ENCODE results near the gene UBALD1.

UBALD1 gene

DNA sequence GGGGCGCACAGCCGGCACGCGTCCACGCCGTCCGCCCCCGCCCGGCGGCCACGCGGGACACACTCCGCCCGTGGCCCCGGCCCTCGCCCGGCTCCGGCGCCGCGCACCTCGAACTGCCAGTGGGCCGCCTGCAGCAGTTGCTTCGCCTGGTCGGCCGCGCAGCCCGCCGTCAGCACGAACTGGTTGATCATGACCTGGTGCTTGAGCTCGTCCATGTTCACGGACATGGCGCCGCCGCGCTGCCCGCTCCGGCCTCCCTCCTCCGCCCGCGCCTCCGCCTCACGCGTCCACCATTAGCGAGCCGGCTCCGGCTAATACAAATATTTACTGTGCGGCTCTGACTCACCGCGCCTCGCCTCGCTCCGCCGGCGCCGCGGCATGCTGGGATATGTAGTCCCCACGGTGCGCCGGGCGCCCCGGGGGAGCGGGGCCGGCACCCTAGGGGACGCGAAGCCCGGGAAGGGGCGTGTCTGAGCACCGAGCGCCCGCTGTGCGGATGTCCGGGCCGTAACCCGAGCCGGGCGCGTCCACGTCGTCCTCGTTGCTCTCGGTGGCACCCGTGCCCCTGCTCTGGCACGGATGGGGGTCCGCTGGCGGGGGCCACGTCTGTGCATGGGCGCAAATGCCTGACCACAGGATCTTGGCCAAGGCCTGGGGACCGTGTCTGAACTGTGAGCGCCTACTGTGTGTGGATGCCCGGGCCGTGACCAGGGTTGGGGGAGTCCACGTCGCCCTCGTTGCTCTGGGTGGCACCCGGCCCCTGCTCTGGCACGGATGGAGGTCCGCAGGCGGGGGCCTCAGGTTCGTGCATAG is at the start of gene UBALD1:
Gene UBALD1, minus strand, starts transcription at position 318 of the 813 bp plus-strand sequence. Its CDS starts 91 bp downstream, at position 227.
- peak; percentile 75 for DNase-seq

GRCh38 chr16:4663777-4664465 is 49.2 kb upstream of the UBALD1 start:
- no peak for DNase-seq

DNA sequence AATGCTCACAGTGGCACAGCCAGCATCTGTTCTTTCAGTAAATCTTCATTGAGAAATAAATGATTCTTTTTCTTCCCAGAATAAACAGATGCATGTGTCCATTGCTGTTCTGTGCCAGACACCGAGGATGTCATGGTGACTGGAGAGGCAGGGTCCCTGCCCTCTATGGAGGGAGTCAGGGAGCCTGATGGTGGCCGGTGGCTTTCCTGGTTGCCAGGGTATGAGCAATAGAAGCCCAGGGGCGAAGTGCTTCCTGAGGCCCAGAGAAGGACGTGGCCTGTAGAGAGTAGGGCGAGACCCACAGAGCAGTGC is 48.7 kb upstream of the UBALD1 start:
- DNase-seq: no peak

DNA sequence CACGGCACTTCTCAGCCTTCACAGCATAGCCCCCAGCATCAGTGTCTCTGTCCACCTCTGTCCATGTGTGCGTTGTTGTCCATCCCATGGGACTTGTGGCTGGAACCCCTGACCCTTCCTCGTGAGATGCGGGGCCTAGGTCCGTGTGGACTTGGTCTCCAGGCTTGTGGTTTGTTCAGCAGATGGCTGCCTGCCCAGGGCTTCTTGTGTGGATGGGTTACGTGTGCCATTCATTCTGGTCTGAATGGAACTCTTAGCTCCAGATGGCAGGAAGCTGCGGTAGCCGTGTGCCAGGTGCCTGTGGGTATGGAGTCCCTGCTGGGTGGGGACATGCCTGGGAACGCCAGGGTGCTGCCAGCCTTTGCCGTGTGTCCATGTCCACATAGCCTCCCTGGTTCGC is 47.0 kb upstream of the UBALD1 start:
- no peak for DNase-seq

- DNase-seq: no peak
These were observed 45.8 kb upstream of the UBALD1 start for GRCh38 chr16:4660454-4661007.

DNA sequence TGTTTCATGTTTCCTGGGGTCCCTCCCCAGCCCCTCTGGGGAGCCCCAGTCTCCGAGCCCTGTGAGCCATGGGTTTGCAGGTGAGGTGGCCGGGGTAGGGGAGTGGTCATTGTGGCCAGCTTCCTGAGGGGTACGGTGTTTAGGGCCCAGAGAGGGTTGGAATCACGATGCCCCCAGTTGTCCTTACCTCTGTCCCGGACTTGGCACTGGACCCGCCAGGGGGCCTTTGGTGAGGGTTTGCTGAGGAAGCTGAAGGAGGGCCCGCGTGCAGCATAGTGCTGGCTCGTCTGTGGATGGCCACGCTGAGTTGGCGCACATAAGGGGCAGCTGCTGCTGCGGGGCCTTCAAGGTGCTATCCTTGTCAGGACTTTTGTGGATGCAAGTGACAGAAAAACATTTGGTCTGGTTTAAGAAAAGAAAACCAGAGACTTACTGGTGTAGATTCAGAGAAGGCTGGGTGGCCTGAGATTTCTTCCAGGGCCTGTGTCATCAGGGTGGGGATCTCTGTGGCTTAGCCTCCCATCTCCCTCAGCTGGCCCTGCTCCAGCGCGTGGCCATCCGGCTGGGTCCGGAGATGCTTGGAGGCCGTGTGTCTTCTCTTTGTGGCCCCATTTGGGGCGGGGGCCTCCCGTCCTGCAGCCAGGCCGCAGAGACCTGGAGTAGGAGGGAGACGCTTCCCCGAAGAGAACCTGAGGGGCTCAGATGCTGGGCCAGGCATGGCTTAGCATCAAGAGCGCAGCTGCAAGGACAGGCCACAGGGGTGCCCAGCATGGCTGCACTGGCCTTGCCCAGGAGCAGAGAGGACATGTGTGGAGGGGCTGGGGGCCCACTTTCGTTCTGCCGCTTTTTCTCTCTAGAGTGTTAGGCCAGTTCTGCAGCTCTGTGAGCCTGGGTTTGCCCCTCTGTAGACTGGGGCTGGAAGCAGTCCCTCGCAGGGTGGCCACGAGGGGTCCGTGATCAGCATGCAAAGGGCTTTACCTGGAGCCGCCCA is 45.0 kb upstream of the UBALD1 start:
- no peak for DNase-seq

GRCh38 chr16:4656695-4657686 is 42.3 kb upstream of the UBALD1 start:
- DNase-seq: no peak

GRCh38 chr16:4656221-4656620 is 41.5 kb upstream of the UBALD1 start:
- DNase-seq: no peak

- DNase-seq: no peak
These were observed 41.1 kb upstream of the UBALD1 start for GRCh38 chr16:4655801-4656200.

- no peak for DNase-seq
These were observed 40.4 kb upstream of the UBALD1 start for GRCh38 chr16:4654964-4655590.

DNA sequence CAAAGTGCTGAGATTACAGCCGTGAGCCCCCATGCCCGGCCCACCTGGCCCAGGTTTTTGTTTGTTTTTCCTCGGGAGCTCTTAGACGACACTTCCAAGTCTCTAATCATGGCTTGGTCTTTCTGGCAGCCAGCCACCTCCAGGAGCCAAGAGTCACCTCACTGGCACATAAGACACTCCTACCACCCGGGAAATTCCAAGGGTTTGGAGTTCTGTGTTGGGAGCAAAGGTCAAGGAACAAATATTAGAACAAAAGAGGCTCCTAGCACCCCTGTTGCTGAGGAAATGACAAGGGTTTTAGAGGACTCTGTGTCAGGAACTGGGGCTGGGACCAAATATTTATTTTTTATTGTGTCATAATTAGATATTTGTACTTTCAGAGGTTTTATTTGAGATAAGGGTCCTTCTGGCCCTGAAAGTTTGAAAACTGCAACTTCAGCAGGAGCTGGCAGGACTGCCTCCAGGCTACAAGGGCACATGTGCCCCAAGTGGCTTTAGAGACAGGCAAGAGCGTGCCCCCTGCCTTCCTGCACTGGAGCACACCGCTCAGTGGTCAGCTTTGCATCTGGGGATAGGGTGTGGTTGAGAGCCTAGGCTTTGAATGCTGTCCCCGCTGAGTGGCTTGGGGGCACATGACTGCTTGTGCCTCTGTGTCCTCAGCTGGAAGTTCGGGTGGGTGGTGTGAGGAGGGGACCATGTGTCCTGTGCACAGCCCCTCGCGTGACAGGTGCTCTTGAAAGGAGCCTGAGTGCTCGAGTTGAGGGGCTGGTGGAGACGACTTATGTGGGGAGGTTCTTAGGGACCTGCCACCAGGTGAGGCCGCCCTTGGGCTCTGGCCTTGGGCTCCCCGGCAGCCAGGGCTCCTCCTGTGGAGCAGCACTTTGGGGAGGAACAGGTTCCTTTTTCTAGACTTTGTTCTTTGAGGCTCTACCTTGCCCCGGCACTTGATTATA is 39.6 kb upstream of the UBALD1 start:
- DNase-seq: no peak

DNA sequence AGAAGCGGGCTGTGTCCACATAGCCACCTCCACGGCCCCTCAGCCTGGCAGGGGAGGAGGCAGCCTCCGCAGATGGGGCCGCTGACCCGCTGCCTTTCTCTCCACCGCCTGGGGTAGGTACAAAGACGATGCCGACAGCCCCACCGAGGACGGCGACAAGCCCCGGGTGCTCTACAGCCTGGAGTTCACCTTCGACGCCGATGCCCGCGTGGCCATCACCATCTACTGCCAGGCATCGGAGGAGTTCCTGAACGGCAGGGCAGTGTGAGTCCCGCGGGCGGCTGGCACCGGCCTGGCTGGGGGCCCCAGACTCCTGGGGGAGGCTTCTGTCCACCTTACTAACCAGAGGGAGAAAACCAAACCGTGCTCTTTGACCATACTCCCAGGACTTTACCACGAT is 37.9 kb upstream of the UBALD1 start:
- no peak for DNase-seq

GRCh38 chr16:4651827-4652226 is 37.1 kb upstream of the UBALD1 start:
- DNase-seq: no peak

GRCh38 chr16:4650443-4651074 is 35.9 kb upstream of the UBALD1 start:
- DNase-seq: peak; percentile 7

DNA sequence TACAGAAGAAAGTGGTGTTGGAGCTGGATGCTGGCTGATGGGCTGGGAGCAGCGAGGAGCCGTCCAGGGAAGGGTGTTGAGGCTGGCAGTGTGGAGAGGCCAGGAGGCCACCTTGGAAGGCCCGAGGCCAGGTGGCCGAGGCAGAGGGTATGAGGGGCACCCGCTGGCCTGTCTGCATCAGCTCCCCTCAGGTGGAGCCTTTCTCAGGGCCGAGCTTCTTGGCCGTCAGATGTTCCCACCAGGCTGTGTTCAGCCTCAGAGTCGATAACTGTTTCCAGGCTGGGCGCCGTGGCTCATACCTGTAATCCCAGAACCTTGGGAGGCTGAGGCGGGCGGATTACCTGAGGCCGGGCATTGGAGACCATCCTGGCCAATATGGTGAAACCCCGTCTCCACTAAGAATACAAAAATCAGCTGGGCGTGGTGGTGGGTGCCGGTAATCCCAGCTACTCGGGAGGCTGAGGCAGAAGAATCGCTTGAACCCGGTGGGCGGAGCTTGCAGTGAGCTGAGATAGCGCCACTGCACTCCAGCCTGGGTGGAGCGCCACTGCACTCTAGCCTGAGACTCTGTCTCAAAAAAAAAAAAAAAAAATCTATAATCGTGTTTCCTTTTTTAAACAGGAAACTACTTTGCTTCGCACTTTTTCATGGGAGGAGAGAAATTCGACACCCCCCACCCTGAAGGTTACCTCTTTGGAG is 35.2 kb upstream of the UBALD1 start:
- no peak for DNase-seq

DNA sequence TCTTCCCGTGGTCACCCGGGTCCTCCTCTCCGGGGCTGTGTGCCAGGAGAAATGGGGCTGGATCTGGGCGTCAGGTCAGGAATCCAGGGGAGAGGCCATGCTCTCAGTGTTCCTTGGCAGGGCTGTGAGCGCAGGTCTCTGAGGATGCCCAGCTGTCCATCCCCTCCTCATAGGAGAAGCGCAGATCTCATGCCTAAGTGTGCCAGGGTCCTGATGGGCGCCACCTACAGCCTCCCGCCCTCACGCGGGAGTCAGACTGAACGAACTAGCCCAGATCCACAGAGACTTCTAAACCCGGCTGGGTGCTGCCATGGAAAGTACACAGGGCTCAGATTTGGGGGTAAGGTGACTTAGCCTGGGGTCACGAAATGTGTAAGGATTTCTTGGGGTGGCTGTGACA is 34.2 kb upstream of the UBALD1 start:
- DNase-seq: no peak

DNA sequence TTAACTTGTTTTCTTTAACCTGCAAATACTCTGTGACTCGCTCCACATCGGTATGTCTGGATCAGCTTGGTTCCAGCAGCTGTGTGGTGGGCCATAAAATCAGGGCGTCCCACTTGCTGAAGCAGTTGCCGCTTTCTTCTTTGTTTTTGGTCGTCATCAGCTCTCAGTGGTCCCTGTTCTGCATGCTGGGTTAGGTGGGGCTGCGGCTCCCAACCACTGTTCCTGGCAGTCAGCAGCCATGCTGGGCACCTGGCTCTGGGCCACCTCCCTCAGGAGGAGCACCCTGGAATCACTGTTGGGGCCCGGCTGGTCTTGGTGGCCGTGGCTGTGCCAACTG is 32.9 kb upstream of the UBALD1 start:
- no peak for DNase-seq

DNA sequence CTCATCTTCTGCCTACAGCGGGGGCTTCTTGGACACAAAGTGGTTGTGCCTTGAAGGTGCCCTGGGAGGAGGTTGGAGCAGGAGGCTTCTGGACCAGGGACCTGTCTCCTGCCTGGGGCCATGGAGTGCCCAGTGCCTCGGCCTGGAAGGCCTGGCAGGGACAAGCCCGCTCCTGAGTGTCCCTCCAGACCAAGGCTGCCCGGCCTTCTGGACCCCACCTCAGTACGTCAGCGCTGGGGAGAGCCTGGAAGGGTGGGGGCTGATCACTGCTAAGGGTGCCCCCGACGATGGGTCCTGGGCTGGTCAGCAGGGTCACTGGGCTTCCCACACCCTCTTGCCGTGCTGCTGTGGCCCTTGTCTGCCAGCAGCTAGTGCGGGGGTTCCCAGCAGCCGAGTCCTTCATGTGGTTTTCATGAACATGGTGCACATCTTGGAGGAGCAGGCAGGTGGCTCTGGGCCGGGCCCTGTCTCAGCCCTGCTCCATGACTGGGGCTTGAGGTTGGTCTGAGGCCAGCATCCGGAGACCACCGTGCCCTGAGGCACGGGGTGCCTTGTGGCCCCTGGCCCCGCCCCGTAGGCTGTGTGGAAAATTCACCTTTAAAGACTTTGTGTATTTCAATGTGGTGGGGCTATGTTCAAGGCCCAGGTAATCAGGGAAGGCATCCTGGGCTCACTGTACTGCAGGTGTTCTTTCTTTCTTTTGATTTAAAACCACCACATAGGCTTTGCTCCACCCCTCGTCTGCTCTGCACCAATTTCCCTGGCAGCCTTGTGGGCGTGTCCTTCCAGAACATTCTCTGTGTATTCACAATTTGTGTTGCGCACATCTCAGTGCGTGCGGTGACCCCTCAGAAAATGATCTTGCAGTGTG is 32.3 kb upstream of the UBALD1 start:
- DNase-seq: no peak
